IMR-90 (cell line): ENCODE measurements around the gene GJA10. TPM values are rescaled to one million over a fixed set of nuclear protein-coding genes. Genes with fewer than 3 reads are reported as not detected.

Experiments used
- ATAC-seq: fragments of 200-7000 bp; cut with Tn5 transposase; 2 replicates; pipeline ENCODE4 v1.9.1; 2020; ENCODE audit warnings: low read depth, mild to moderate bottlenecking, moderate library complexity
- BruUV-seq: library from RNA; stranded (reverse); fragments of 400-500 nt; replicated peaks from 2 replicates; lab custom pipeline; 2021; lab: Mats Ljungman, UMichigan
- CTCF ChIA-PET: fragments of 300-600 bp; formaldehyde crosslinking; extraction: SDS; loops from one replicate; lab custom pipeline; 2021; ENCODE audit warnings: antibody characterized with exemption; lab: Yijun Ruan, JAX
- POLR2A ChIA-PET: fragments of 300-600 bp; sonication (Branson Sonifier 250); formaldehyde crosslinking; loops from one replicate; lab custom pipeline; 2022; ENCODE audit warnings: antibody characterized with exemption; ENCODE audit not compliant: unreplicated experiment; lab: Charles Lee
- DNase-seq: peaks from one replicate; pipeline ENCODE4 v3.0.0; 2013
- H2AFZ ChIP-seq: replicated peaks from 2 replicates; pipeline ENCODE3; 2013; ENCODE audit warnings: low read length, mild to moderate bottlenecking; ENCODE audit not compliant: poor library complexity
- H2AK5ac ChIP-seq: 2 replicates; pipeline ENCODE4 v1.6.1; 2013; ENCODE audit warnings: low read depth, low read length, inconsistent platforms
- H2AK9ac ChIP-seq: replicated peaks from 2 replicates; pipeline ENCODE3; 2013; ENCODE audit warnings: mild to moderate bottlenecking, low read depth, low read length, moderate library complexity; ENCODE audit not compliant: poor library complexity
- H2BK120ac ChIP-seq: 2 replicates; pipeline ENCODE4 v1.6.1; 2013; ENCODE audit warnings: low read depth, low read length, inconsistent platforms
- H2BK15ac ChIP-seq: 3 replicates; pipeline ENCODE4 v1.6.1; 2013; ENCODE audit warnings: low read depth, low read length, inconsistent platforms
- H2BK20ac ChIP-seq: 2 replicates; pipeline ENCODE4 v1.6.1; 2013; ENCODE audit warnings: low read depth, mild to moderate bottlenecking, inconsistent platforms, low read length, moderate library complexity
- H2BK5ac ChIP-seq: 2 replicates; pipeline ENCODE4 v1.6.1; 2013; ENCODE audit warnings: mild to moderate bottlenecking, low read depth, low read length, inconsistent platforms; ENCODE audit not compliant: poor library complexity, severe bottlenecking
- H3K14ac ChIP-seq: replicated peaks from 2 replicates; pipeline ENCODE4 v1.6.1; 2013; ENCODE audit warnings: low read depth, low read length, inconsistent platforms
- H3K18ac ChIP-seq: 2 replicates; pipeline ENCODE4 v1.6.1; 2013; ENCODE audit warnings: low read depth, low read length, control low read depth
- H3K23ac ChIP-seq: 2 replicates; pipeline ENCODE4 v1.6.1; 2013; ENCODE audit warnings: low read depth, low read length, inconsistent platforms
- H3K27ac ChIP-seq: 2 replicates; pipeline ENCODE4 v1.5.1; 2013; ENCODE audit warnings: mild to moderate bottlenecking, control low read depth, low read length; ENCODE audit not compliant: insufficient read depth
- H3K27me3 ChIP-seq: 2 replicates; pipeline ENCODE4 v1.6.1; 2013; ENCODE audit warnings: low read length; ENCODE audit not compliant: control insufficient read depth, insufficient read depth
- H3K36me3 ChIP-seq: 2 replicates; pipeline ENCODE4 v1.6.1; 2013; ENCODE audit warnings: low read length, mixed read lengths; ENCODE audit not compliant: control insufficient read depth, insufficient read depth
- H3K4ac ChIP-seq: 2 replicates; pipeline ENCODE4 v1.6.1; 2013; ENCODE audit warnings: low read depth, low read length, inconsistent platforms
- H3K4me1 ChIP-seq: 2 replicates; pipeline ENCODE4 v1.6.1; 2013; ENCODE audit warnings: low read length, mixed read lengths; ENCODE audit not compliant: control insufficient read depth, insufficient read depth
- H3K4me2 ChIP-seq: 2 replicates; pipeline ENCODE4 v1.6.1; 2013; ENCODE audit warnings: low read depth, mild to moderate bottlenecking, control low read depth, low read length, moderate library complexity
- H3K4me3 ChIP-seq: 2 replicates; pipeline ENCODE4 v1.5.1; 2013; ENCODE audit warnings: low read depth, mild to moderate bottlenecking, control low read depth, low read length, moderate library complexity; ENCODE audit not compliant: insufficient read depth
- H3K56ac ChIP-seq: 2 replicates; pipeline ENCODE4 v1.6.1; 2013; ENCODE audit warnings: low read length, inconsistent platforms; ENCODE audit not compliant: insufficient read depth; ENCODE audit errors: extremely low read depth
- H3K79me1 ChIP-seq, 2 experiments: 2 replicates each; pipeline ENCODE4 v1.6.1; 2013; ENCODE audit warnings: low read length in 2 of 2, inconsistent platforms in 1 of 2, low read depth in 1 of 2
- H3K9ac ChIP-seq: 2 replicates; pipeline ENCODE4 v1.6.1; 2013; ENCODE audit warnings: low read depth, low read length, control low read depth
- H3K9me1 ChIP-seq: 2 replicates; pipeline ENCODE4 v1.6.1; 2013; ENCODE audit warnings: low read length, inconsistent platforms; ENCODE audit not compliant: insufficient read depth
- H3K9me3 ChIP-seq: 2 replicates; pipeline ENCODE4 v1.6.1; 2013; ENCODE audit warnings: low read length; ENCODE audit not compliant: control insufficient read depth, insufficient read depth
- H4K20me1 ChIP-seq: 2 replicates; pipeline ENCODE4 v1.6.1; 2013; ENCODE audit warnings: low read length, inconsistent platforms; ENCODE audit not compliant: insufficient read depth
- H4K5ac ChIP-seq: 2 replicates; pipeline ENCODE4 v1.6.1; 2013; ENCODE audit warnings: mild to moderate bottlenecking, low read depth, low read length, control low read depth
- H4K8ac ChIP-seq, 2 experiments: 2 replicates each; pipeline ENCODE4 v1.6.1; 2013; ENCODE audit warnings: low read depth in 2 of 2, low read length in 2 of 2, control low read depth in 1 of 2, inconsistent platforms in 1 of 2
- H4K91ac ChIP-seq: 2 replicates; pipeline ENCODE4 v1.6.1; 2013; ENCODE audit warnings: low read depth, low read length, inconsistent platforms; ENCODE audit not compliant: insufficient read depth
- BHLHE40 ChIP-seq: fragments of 150-350 bp; IDR thresholded peaks from 2 replicates; pipeline ENCODE4 v1.6.1; 2016; ENCODE audit warnings: mild to moderate bottlenecking, low read depth, low read length
- CEBPB ChIP-seq: IDR thresholded peaks from 2 replicates; pipeline ENCODE4 v1.6.1; 2012; ENCODE audit warnings: low read depth, low read length, improper control_type of control experiment
- MAZ ChIP-seq: IDR thresholded peaks from 2 replicates; pipeline ENCODE4 v1.6.1; 2012; ENCODE audit warnings: low read depth, mild to moderate bottlenecking, low read length, improper control_type of control experiment, moderate library complexity, borderline replicate concordance
- MXI1 ChIP-seq: IDR thresholded peaks from 2 replicates; pipeline ENCODE4 v1.6.1; 2012; ENCODE audit warnings: low read depth, mild to moderate bottlenecking, low read length, moderate library complexity, borderline replicate concordance
- POLR2A ChIP-seq: IDR thresholded peaks from 2 replicates; pipeline ENCODE4 v1.6.1; 2012; ENCODE audit warnings: mild to moderate bottlenecking, low read depth, low read length
- RCOR1 ChIP-seq: IDR thresholded peaks from 2 replicates; pipeline ENCODE4 v1.6.1; 2012; ENCODE audit warnings: mild to moderate bottlenecking, low read length, improper control_type of control experiment; ENCODE audit not compliant: insufficient replicate concordance
- RFX5 ChIP-seq: IDR thresholded peaks from 2 replicates; pipeline ENCODE4 v1.8.0; 2012; ENCODE audit warnings: low read depth, mild to moderate bottlenecking, low read length, moderate library complexity
- WGBS, 2 experiments: methylation state at CpG; one replicate each; pipeline versions ENCODE4 v1.1.5 to v1.1.7; 2013; ENCODE audit warnings: missing lambda C conversion rate in 2 of 2; ENCODE audit not compliant: insufficient read length in 1 of 2; ENCODE audit errors: extremely low coverage in 2 of 2; 5-methylcytosine and 5-hydroxymethylcytosine counted together
- dilution Hi-C: fragments of 300-500 bp; cut with HindIII; formaldehyde crosslinking; loops from one replicate; pipeline ENCODE4 v1.14.3; 2018; ENCODE audit warnings: low sequenced_read_pairs; ENCODE audit not compliant: unreplicated experiment
- in situ Hi-C: fragments of 300-500 bp; cut with MboI; formaldehyde crosslinking; loops from 3 replicates; pipeline ENCODE4 v1.14.3; 2019; ENCODE audit warnings: low sequenced_read_pairs, inconsistent platforms, mixed read lengths
- intact Hi-C: fragments of 100-400 bp; cut with micrococcal nuclease; formaldehyde crosslinking; loops from 2 replicates; pipeline ENCODE4 v1.10.0; 2022
- polyA plus RNA-seq, 3 experiments: library from polyadenylated mRNA; depleted of rRNA; stranded (reverse); fragments of >200 nt; gene quantifications; 2 replicates each; pipeline ENCODE4 v1.2.3, GENCODE V29; 2012; ENCODE audit warnings: low replicate concordance in 1 of 3
- total RNA-seq: library from RNA; depleted of rRNA; stranded (reverse); fragments of >200 nt; gene quantifications from 2 replicates; pipeline ENCODE4 v1.2.3, GENCODE V29; 2012

GJA10 gene
- total and polyA plus RNA-seq, 2 of the 4 experiments (the other 2 are of a cell fraction) = not detected

GRCh38 chr6:89916136-89916920 is 22.1 kb downstream of the GJA10 start:
- Histone ChIP-seq H3K18ac (no peak overlapping the region), H4K20me1 (no peaks in the 10 kb centered on the region), H4K5ac (no peak overlapping the region), H2AK9ac (no peak overlapping the region), H3K9me1 (no peaks in the 10 kb centered on the region), H2AK5ac (no peak overlapping the region), H4K8ac (no peak overlapping the region), H3K36me3 (no peaks in the 10 kb centered on the region), H3K56ac (no peak overlapping the region), H3K27ac (no peak overlapping the region), H3K9ac (no peak overlapping the region), H3K9me3 (no peaks in the 10 kb centered on the region), H3K79me1 (no peaks in the 10 kb centered on the region), H2BK120ac (no peak overlapping the region), H3K4me2 (no peak overlapping the region), H2BK15ac (no peak overlapping the region), H3K14ac (no peak overlapping the region), H2AFZ (no peak overlapping the region), H3K4ac (no peak overlapping the region), H4K91ac (no peak overlapping the region), H3K4me1 (no peaks in the 10 kb centered on the region), H3K4me3 (no peak overlapping the region), H3K23ac (no peak overlapping the region), H2BK20ac (no peak overlapping the region), H3K27me3 (peaks cover 2% of the 10 kb centered on the region), H2BK5ac (no peak overlapping the region)
- no TSS peak for BruUV-seq
- no CpG with 5 or more reads among the region's 3 CpGs for WGBS, 2 experiments
- in situ Hi-C loops (no loop called here), dilution Hi-C loops (no loop called here), intact Hi-C loops (no loop called here)
- CTCF ChIA-PET = interaction anchor here (0.7 to 1.0 kb wide), 2 partner anchors 24 to 707 kb away, joined by 3 to 4 read pairs; no protein-coding TSS in a partner anchor
- DNase-seq (no peak), ATAC-seq (no peak)
- no peak for TF ChIP-seq RFX5
- TF ChIP-seq CEBPB = no peak
- no peak for TF ChIP-seq BHLHE40
- no peak for TF ChIP-seq MAZ
- no peak for TF ChIP-seq POLR2A
- no peak for TF ChIP-seq MXI1
- no peak for TF ChIP-seq RCOR1
- POLR2A ChIA-PET = no interaction called here
